H1 (cell line): ENCODE results near the gene SCRG1. TPM values are rescaled to one million over a fixed set of nuclear protein-coding genes. Genes with fewer than 3 reads are reported as not detected.

Experiments used
- CTCF ChIA-PET: fragments of 300-600 bp; sonication (Branson Sonifier 250); formaldehyde crosslinking; loops from one replicate; lab custom pipeline; 2021; ENCODE audit not compliant: partially characterized antibody; lab: Charles Lee
- POLR2A ChIA-PET: fragments of 300-600 bp; sonication (Branson Sonifier 250); formaldehyde crosslinking; loops from one replicate; lab custom pipeline; 2021; ENCODE audit warnings: inconsistent platforms; ENCODE audit not compliant: partially characterized antibody; lab: Charles Lee
- DNase-seq, 2 experiments: peaks; one replicate each; pipeline versions ENCODE4 v3.0.0 to v3.0.0-alpha.2; 2010 to 2022; ENCODE audit warnings: low spot score in 2 of 2, low read depth in 1 of 2, mixed read lengths in 1 of 2
- FAIRE-seq: peaks from 2 replicates; lab custom pipeline; 2011; peaks lifted over from hg19 to GRCh38; lab: Jason Lieb, UNC
- H2AFZ ChIP-seq: 2 replicates; pipeline ENCODE4 v1.8.1; 2012; ENCODE audit warnings: low read length, inconsistent platforms
- H2AK5ac ChIP-seq: 2 replicates; pipeline ENCODE4 v1.6.1; 2013; ENCODE audit warnings: low read depth, low read length
- H2BK120ac ChIP-seq: replicated peaks from 2 replicates; pipeline ENCODE3; 2013; ENCODE audit warnings: low read depth, low read length, inconsistent platforms
- H2BK12ac ChIP-seq: 2 replicates; pipeline ENCODE4 v1.6.1; 2013; ENCODE audit warnings: low read depth, low read length
- H2BK15ac ChIP-seq: 2 replicates; pipeline ENCODE4 v1.6.1; 2013; ENCODE audit warnings: low read length
- H2BK20ac ChIP-seq: 2 replicates; pipeline ENCODE4 v1.6.1; 2013; ENCODE audit warnings: low read length
- H2BK5ac ChIP-seq: 2 replicates; pipeline ENCODE4 v1.6.1; 2013; ENCODE audit warnings: low read depth, low read length
- H3K14ac ChIP-seq: 2 replicates; pipeline ENCODE4 v1.6.1; 2013; ENCODE audit warnings: inconsistent platforms; ENCODE audit not compliant: insufficient read length
- H3K18ac ChIP-seq: 2 replicates; pipeline ENCODE4 v1.6.1; 2013; ENCODE audit warnings: low read length; ENCODE audit errors: extremely low read depth
- H3K23ac ChIP-seq: 2 replicates; pipeline ENCODE4 v1.6.1; 2013; ENCODE audit warnings: inconsistent platforms; ENCODE audit not compliant: insufficient read length
- H3K23me2 ChIP-seq: 2 replicates; pipeline ENCODE4 v1.6.1; 2013; ENCODE audit warnings: low read depth, low read length
- H3K27ac ChIP-seq: 2 replicates; pipeline ENCODE4 v1.6.1; 2011; ENCODE audit warnings: low read depth, low read length, inconsistent platforms
- H3K27me3 ChIP-seq, 4 experiments: replicated peaks in 1 of 4; 1 replicate in 1 of 4; 2 replicates in 3 of 4; pipeline versions ENCODE4 v1.6.1 to v1.8.1; 2011 to 2013; ENCODE audit warnings: low read length in 3 of 4, mild to moderate bottlenecking in 3 of 4, inconsistent platforms in 2 of 4, mixed read lengths in 2 of 4, moderate library complexity in 1 of 4; ENCODE audit not compliant: control insufficient read depth in 3 of 4, insufficient read depth in 3 of 4; ENCODE audit errors: extremely low read depth in 1 of 4
- H3K36me3 ChIP-seq, 4 experiments: 2 replicates each; pipeline versions ENCODE4 v1.6.1 to v1.8.1; 2011 to 2013; ENCODE audit warnings: mild to moderate bottlenecking in 4 of 4, low read length in 3 of 4, moderate library complexity in 2 of 4, control low read depth in 1 of 4, inconsistent platforms in 1 of 4; ENCODE audit not compliant: insufficient read depth in 4 of 4, control insufficient read depth in 2 of 4
- H3K4ac ChIP-seq: replicated peaks from 2 replicates; pipeline ENCODE3; 2013; ENCODE audit warnings: low read length, low read depth, mixed read lengths, inconsistent platforms; ENCODE audit not compliant: insufficient read length
- H3K4me1 ChIP-seq, 4 experiments: replicated peaks in 1 of 4; 1 replicate in 1 of 4; 2 replicates in 3 of 4; pipeline versions ENCODE4 v1.6.1 to v1.8.1; 2011 to 2013; ENCODE audit warnings: low read length in 3 of 4, inconsistent platforms in 2 of 4, mixed read lengths in 1 of 4; ENCODE audit not compliant: insufficient read depth in 4 of 4, control insufficient read depth in 3 of 4
- H3K4me2 ChIP-seq, 2 experiments: 2 replicates each; pipeline versions ENCODE4 v1.6.1 to v1.8.1; 2011 to 2013; ENCODE audit warnings: low read depth in 2 of 2, low read length in 2 of 2, control low read depth in 1 of 2, inconsistent platforms in 1 of 2, mild to moderate bottlenecking in 1 of 2; ENCODE audit not compliant: insufficient read depth in 1 of 2
- H3K4me3 ChIP-seq, 4 experiments: fragments of 200-600, 300-600 bp in 1 of 4; sonication (generic), shearing (Covaris generic), sonication (Bioruptor Twin) in 1 of 4; 2 replicates each; pipeline versions ENCODE4 v1.5.1 to v1.8.1; 2011 to 2016; ENCODE audit warnings: low read length in 4 of 4, low read depth in 3 of 4, control low read depth in 2 of 4, inconsistent platforms in 2 of 4, mild to moderate bottlenecking in 2 of 4, mixed read lengths in 1 of 4, moderate library complexity in 1 of 4; ENCODE audit not compliant: insufficient read depth in 2 of 4; ENCODE audit errors: extremely low read depth in 1 of 4
- H3K56ac ChIP-seq: replicated peaks from 2 replicates; pipeline ENCODE3; 2013; ENCODE audit warnings: low read depth, mild to moderate bottlenecking, mixed read lengths, low read length, inconsistent platforms; ENCODE audit not compliant: insufficient read length
- H3K79me1 ChIP-seq: 2 replicates; pipeline ENCODE4 v1.6.1; 2013; ENCODE audit warnings: low read depth, low read length, control low read depth
- H3K79me2 ChIP-seq, 2 experiments: 2 replicates each; pipeline versions ENCODE4 v1.6.1 to v1.8.1; 2012 to 2013; ENCODE audit warnings: low read length in 2 of 2, mild to moderate bottlenecking in 2 of 2, inconsistent platforms in 1 of 2; ENCODE audit not compliant: insufficient read depth in 2 of 2, control insufficient read depth in 1 of 2
- H3K9ac ChIP-seq, 4 experiments: replicated peaks in 1 of 4; 1 replicate in 1 of 4; 2 replicates in 3 of 4; pipeline versions ENCODE4 v1.6.1 to v1.8.1; 2011 to 2013; ENCODE audit warnings: low read depth in 3 of 4, low read length in 3 of 4, control low read depth in 2 of 4, mild to moderate bottlenecking in 2 of 4, moderate library complexity in 2 of 4, inconsistent platforms in 1 of 4; ENCODE audit errors: extremely low read depth in 1 of 4
- H3K9me3 ChIP-seq, 2 experiments: 2 replicates each; pipeline versions ENCODE4 v1.6.1 to v1.8.1; 2012 to 2013; ENCODE audit warnings: mild to moderate bottlenecking in 2 of 2, moderate library complexity in 2 of 2, control low read depth in 1 of 2, inconsistent platforms in 1 of 2, low read depth in 1 of 2, low read length in 1 of 2, mixed read lengths in 1 of 2; ENCODE audit not compliant: insufficient read depth in 2 of 2
- H4K20me1 ChIP-seq, 2 experiments: replicated peaks in 1 of 2; 2 replicates each; pipeline versions ENCODE3 to v1.8.1; 2011 to 2013; ENCODE audit warnings: inconsistent platforms in 2 of 2, low read length in 2 of 2, mild to moderate bottlenecking in 1 of 2; ENCODE audit not compliant: insufficient read depth in 2 of 2, control insufficient read depth in 1 of 2
- H4K5ac ChIP-seq: 2 replicates; pipeline ENCODE4 v1.6.1; 2013; ENCODE audit warnings: low read length, low read depth, mixed read lengths, inconsistent platforms; ENCODE audit not compliant: insufficient read length
- H4K8ac ChIP-seq: 2 replicates; pipeline ENCODE4 v1.8.0; 2013; ENCODE audit warnings: mild to moderate bottlenecking, moderate library complexity, low read length, inconsistent platforms; ENCODE audit not compliant: insufficient read depth; ENCODE audit errors: extremely low read depth
- H4K91ac ChIP-seq: replicated peaks from 2 replicates; pipeline ENCODE3; 2013; ENCODE audit warnings: low read length, mixed read lengths, inconsistent platforms; ENCODE audit not compliant: insufficient read length
- BCL11A ChIP-seq, 2 experiments: IDR thresholded peaks; one replicate each; pipeline ENCODE4 v1.6.1; 2011; ENCODE audit warnings: low read depth in 2 of 2, low read length in 2 of 2, mild to moderate bottlenecking in 2 of 2
- CHD2 ChIP-seq: IDR thresholded peaks from 2 replicates; pipeline ENCODE4 v1.6.1; 2012; ENCODE audit warnings: low read length, improper control_type of control experiment
- EZH2 ChIP-seq: fragments of 200-600 bp; sonication (generic); IDR thresholded peaks from 2 replicates; pipeline ENCODE4 v1.7.1; 2012; ENCODE audit warnings: low read depth, mild to moderate bottlenecking, moderate library complexity, low read length, inconsistent platforms; ENCODE audit not compliant: severe bottlenecking
- JUN ChIP-seq: IDR thresholded peaks from 2 replicates; pipeline ENCODE4 v1.6.1; 2011; ENCODE audit warnings: low read depth, mild to moderate bottlenecking, improper control_type of control experiment, low read length
- PHF8 ChIP-seq: fragments of 200-600 bp; sonication (generic); conservative IDR thresholded peaks from 2 replicates; pipeline ENCODE4 v1.7.1; 2012; ENCODE audit warnings: low read depth, mild to moderate bottlenecking, inconsistent platforms, low read length, moderate library complexity
- RAD21 ChIP-seq, 2 experiments: IDR thresholded peaks in 1 of 2; conservative IDR thresholded peaks in 1 of 2; 2 replicates each; pipeline ENCODE4 v1.6.1; 2011; ENCODE audit warnings: low read depth in 2 of 2, low read length in 2 of 2, improper control_type of control experiment in 1 of 2, inconsistent platforms in 1 of 2, mild to moderate bottlenecking in 1 of 2, moderate library complexity in 1 of 2
- RBBP5 ChIP-seq: IDR thresholded peaks from 2 replicates; pipeline ENCODE4 v1.7.1; 2012; ENCODE audit warnings: low read depth, mild to moderate bottlenecking, inconsistent platforms, low read length, moderate library complexity, borderline replicate concordance
- SIX5 ChIP-seq: IDR thresholded peaks from 2 replicates; pipeline ENCODE4 v1.6.1; 2011; ENCODE audit warnings: mild to moderate bottlenecking, low read depth, low read length
- SP1 ChIP-seq: IDR thresholded peaks from 2 replicates; pipeline ENCODE4 v1.6.1; 2011; ENCODE audit warnings: low read depth, low read length
- TCF12 ChIP-seq: IDR thresholded peaks from 2 replicates; pipeline ENCODE4 v1.6.1; 2011; ENCODE audit warnings: low read depth, mild to moderate bottlenecking, low read length
- TEAD4 ChIP-seq: IDR thresholded peaks from 2 replicates; pipeline ENCODE4 v1.6.1; 2012; ENCODE audit warnings: low read depth, low read length, inconsistent platforms, mixed read lengths
- WGBS, 2 experiments: shearing (Covaris generic) in 1 of 2; methylation state at CpG; one replicate each; pipeline versions ENCODE4 v1.1.6 to v1.1.7; 2013 to 2015; ENCODE audit warnings: low lambda C conversion rate in 2 of 2, mixed read lengths in 2 of 2, inconsistent platforms in 1 of 2, low coverage in 1 of 2, missing lambda C conversion rate in 1 of 2; ENCODE audit not compliant: insufficient replicate concordance in 2 of 2, insufficient coverage in 1 of 2, insufficient read length in 1 of 2; ENCODE audit errors: extremely low coverage in 1 of 2, missing lambda C conversion rate in 1 of 2; 5-methylcytosine and 5-hydroxymethylcytosine counted together
- polyA plus RNA-seq, 7 experiments: library from polyadenylated mRNA; depleted of rRNA in 3 of 7; stranded (reverse) in 5 of 7; unstranded in 2 of 7; fragments of >200 nt in 5 of 7; fragments of 200-250 nt in 2 of 7; gene quantifications; 1 replicate in 5 of 7; 2 replicates in 1 of 7; 4 replicates in 1 of 7; pipeline versions ENCODE4 v1.2.1 to v1.2.3, GENCODE V29; 2011 to 2013; ENCODE audit warnings: missing spikeins in 2 of 7, mixed read lengths in 2 of 7
- total RNA-seq: library from RNA; stranded (reverse); fragmentation: NEBNext Ultra II Directional; extraction: Animal tissue kit (Norgen Biotek cat#: 25700); gene quantifications from 2 replicates; pipeline ENCODE4 v1.2.1, GENCODE V29; 2021

SCRG1 gene
- total and polyA plus RNA-seq, 2 of the 8 experiments (the other 6 are each of a cell fraction or from before 2014, with no cell fraction given) = not detected

DNA sequence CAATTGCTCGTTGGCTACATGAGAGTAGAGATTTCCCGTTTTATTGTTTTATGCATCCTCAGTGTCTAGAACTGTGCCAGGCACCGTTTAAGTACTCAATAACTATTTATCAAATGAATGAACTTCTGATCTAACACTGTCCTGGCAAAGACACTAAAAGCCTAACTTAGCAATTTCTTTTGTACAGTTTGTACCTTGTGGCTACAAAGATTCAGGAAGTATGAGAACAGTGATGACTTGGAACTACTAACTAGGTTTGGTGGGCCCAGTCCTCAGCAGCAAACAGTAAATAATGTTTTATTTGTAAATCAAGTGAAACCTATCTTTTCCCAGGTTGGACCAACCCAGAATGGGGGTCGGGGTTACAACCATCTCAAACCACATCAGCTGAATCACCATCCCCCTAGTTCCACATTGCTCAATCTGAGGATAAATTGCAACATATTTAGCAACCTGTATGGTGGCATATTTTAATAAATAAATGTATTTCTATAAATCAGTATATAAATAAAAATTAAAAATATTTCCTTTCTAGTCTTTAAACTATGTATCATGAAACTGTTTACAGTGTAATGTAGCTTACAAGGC, 12.3 kb upstream of the SCRG1 start:
- H3K36me3 ChIP-seq = no peaks in the 10 kb centered on the region
- no peak overlapping the region for H3K9ac ChIP-seq
- DNase-seq (no peak), FAIRE-seq (no peak)
- H3K27me3 ChIP-seq = no peaks in the 10 kb centered on the region; a peak in 1 of 7 replicates
- H3K14ac ChIP-seq = no peak overlapping the region
- no peaks in the 10 kb centered on the region for H3K23me2 ChIP-seq
- H2BK5ac ChIP-seq = no peak overlapping the region
- H3K4me2 ChIP-seq = no peak overlapping the region
- H3K4me3 ChIP-seq = no peak overlapping the region
- H3K9me3 ChIP-seq = no peaks in the 10 kb centered on the region
- H2AK5ac ChIP-seq = no peak overlapping the region
- H2BK12ac ChIP-seq = no peak overlapping the region
- no peak overlapping the region for H3K23ac ChIP-seq
- no peaks in the 10 kb centered on the region for H3K4me1 ChIP-seq
- H3K18ac ChIP-seq = no peak overlapping the region
- no peak overlapping the region for H2BK20ac ChIP-seq
- H4K20me1 ChIP-seq = no peaks in the 10 kb centered on the region
- no peak overlapping the region for H4K91ac ChIP-seq
- 64% methylated on average over 4 of the region's 4 CpGs; no CpG with 5 or more reads in 1 of the 2 experiments for WGBS, 2 experiments
- H3K79me1 ChIP-seq = no peaks in the 10 kb centered on the region
- no peak overlapping the region for H2BK15ac ChIP-seq
- H3K56ac ChIP-seq = no peak overlapping the region
- H4K8ac ChIP-seq = no peak overlapping the region
- no peak for TF ChIP-seq RBBP5
- no peak for TF ChIP-seq SIX5
- no peak for TF ChIP-seq BCL11A (IDR thresholded peaks at IDR 0.05; ENCODE audit: low read depth in 2 of 2, low read length in 2 of 2)
- TF ChIP-seq TEAD4 = no peak
- TF ChIP-seq JUN = no peak
- no peak for TF ChIP-seq CHD2
- no peak for TF ChIP-seq PHF8
- TF ChIP-seq TCF12 = no peak
- no peak for TF ChIP-seq SP1
- TF ChIP-seq RAD21 (IDR thresholded peaks at IDR 0.05 in 1 of 2, conservative IDR thresholded peaks at IDR 0.05 in 1 of 2; ENCODE audit: low read depth in 2 of 2, low read length in 2 of 2) = no peak
- no peak for TF ChIP-seq EZH2
- POLR2A ChIA-PET = interaction anchor here (1.1 kb wide), 1 partner anchor 9 kb away, joined by 3 read pairs; no protein-coding TSS in a partner anchor
- no peak overlapping the region for H3K27ac ChIP-seq
- no peak overlapping the region for H2BK120ac ChIP-seq
- CTCF ChIA-PET = interaction anchor here (0.6 to 6.2 kb wide), 8 partner anchors 10 to 398 kb away, joined by 3 to 55 read pairs (median 4); no protein-coding TSS in a partner anchor
- H3K79me2 ChIP-seq = no peaks in the 10 kb centered on the region
- no peak overlapping the region for H2AFZ ChIP-seq
- no peak overlapping the region for H4K5ac ChIP-seq
- no peak overlapping the region for H3K4ac ChIP-seq
